SK-MEL-5 (cell line): ENCODE measurements around the gene SYT9. TPM values are rescaled to one million over a fixed set of nuclear protein-coding genes. Genes with fewer than 3 reads are reported as not detected.

Experiments used
- DNase-seq: peaks from one replicate; pipeline ENCODE4 v3.0.0-alpha.2; 2016; ENCODE audit warnings: low read depth, low spot score
- in situ Hi-C: cut with HindIII; loops from 2 replicates; pipeline ENCODE4 v1.10.0; 2016; ENCODE audit warnings: low sequenced_read_pairs, high pct_unique_total_duplicates, low pct_unique_long_range_greater_than_20kb
- total RNA-seq: library from RNA; depleted of rRNA; stranded (reverse); fragments of >200 nt; shearing (Covaris generic); gene quantifications from 2 replicates; pipeline ENCODE4 v1.2.3, GENCODE V29; 2014

The SYT9 gene
- total RNA-seq, 1 experiment from 2014 or later: 0.11 TPM

DNA sequence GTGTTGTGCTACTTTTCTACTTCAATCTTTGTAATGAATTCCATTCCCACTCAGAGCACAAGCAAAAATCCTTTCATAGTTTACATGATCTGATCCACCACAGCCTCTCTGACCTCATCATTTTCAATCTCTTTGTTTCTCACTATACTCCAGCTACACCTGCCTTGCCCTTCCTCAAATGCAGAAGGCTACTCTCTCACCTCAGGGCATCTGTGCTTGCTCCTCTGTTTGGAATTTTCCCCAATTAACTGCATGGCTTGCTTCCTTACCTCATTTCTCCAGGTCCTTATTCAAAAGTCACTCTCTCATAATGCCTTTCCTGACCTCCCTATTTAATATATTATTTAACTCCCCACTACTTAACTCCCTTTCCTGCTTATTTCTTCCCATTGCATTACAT, 133.0 kb downstream of the SYT9 start:
- in situ Hi-C loops: no loop called here
- DNase-seq: no peak

DNA sequence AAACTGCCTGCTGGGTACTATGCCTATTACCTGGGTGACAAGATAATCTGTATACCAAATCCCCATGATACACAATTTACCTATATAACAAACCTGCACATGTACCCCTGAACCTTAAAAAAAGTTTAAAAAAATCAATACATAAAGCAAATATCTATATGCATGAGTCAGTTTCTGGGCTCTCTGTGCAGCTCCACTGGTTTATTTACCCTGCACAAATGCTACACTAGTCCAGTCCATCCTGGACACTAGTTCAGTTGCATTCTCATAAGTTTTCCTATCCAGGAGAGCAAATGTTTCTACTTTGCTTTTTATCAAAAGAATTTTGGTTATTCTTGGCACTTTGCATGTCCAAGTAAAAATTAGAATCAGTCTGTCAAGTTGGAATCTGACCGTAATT, 133.8 kb downstream of the SYT9 start:
- in situ Hi-C loops: no loop called here
- no peak for DNase-seq

DNA sequence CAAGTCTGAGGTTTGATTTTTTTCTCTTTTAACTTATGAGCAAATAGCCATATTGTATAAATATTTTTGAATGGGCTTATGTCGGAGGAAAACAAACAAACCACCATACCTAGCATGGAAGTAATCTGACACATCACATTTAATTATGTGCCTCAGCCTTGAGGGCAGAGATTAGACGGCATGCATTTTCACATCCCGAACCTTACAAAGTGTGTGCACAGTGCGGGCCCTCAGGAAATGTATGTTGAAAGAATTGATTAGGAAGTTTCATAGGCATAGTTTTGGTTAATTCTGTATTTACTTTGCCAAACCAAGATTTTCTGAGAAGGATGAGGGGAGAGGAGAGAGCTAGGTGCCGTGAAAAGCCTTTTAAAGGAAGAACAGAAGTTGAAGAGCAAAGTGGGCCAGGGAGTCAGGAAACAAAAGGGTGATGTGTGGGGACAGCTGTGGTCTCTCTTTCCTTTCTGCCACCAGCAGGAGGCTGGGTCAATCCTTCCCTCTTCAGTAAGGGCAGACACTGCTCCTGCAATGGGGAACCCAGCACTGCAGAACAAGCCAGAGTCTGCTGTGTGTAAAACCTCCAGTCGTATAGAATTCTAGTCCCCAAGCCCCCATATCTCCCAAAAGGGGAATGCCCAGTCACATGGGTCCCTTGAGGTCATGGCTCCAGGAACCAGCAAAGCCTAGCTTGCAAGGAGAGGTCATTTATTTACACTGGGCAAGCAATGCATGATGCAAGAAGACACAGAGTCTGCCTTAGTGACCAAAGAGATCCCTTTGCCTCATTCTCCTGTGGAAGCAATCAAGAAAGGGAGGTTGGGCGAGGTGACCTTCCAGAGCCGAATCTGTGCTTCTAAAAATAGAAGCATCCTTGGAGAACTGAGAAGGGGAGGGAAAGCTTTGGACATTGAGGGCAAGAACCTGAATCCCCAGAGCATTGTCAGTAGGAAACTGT, 162.5 kb downstream of the SYT9 start:
- DNase-seq: no peak
- in situ Hi-C loops: no loop called here

DNA sequence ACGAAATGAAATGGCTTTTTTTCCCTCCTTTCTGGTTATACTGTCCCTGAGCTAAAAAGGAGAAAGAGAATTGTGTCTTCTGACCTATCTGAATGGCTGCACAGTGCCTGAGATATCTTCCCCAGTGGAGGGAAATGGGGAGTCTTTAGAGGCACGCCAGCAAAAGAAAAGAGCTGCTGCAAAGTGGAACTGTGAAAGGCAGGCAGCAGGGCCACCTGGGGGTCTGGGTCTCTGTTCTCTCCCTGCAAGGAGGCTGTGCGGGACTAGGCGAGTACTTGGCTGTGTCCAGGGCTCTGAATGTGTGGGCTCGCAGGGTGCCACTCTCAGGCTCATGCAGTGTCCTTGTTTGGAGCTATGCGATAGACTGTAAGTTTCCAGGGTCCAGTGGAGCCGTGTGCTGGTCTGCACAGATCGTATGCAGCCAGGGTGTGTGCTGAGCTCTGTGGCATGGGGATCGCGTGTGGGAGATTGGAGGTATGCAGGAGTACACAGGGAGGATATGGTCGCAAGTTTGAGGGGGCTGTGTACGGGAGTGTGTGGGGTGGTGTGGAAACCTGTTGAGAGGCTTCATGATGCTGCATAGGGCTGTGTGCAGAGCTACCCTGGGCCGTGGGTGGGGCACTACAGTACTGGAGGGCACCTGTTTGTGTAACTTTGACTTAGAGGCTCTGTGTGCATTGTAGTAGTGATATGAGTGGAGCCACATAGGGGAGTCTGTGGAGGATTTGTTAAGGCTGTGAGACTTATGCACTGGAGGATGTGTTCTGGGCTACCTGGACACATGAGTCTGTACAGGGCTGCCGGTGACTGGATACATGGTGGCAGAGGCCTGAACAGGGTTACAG, 163.5 kb downstream of the SYT9 start:
- DNase-seq: no peak
- in situ Hi-C loops: no loop called here

DNA sequence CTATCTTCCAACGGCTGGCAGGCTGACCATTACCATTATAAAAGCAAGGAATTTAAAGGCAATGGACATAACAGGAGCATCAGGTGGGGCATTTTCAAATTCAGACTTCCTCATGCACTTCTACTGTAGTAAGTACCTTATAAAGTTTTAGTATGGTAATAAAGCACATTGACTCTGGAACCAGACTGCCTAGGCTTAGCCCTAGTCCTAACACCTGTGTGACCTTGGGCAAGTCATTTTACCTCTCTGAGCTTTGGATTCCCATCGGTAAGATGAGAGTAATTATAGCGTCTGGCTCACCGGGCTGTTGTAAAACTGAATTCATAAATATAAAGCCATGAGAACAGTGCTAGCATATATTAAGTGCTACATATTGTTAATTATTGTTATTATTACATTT, 164.4 kb downstream of the SYT9 start:
- in situ Hi-C loops: no loop called here
- DNase-seq: no peak

DNA sequence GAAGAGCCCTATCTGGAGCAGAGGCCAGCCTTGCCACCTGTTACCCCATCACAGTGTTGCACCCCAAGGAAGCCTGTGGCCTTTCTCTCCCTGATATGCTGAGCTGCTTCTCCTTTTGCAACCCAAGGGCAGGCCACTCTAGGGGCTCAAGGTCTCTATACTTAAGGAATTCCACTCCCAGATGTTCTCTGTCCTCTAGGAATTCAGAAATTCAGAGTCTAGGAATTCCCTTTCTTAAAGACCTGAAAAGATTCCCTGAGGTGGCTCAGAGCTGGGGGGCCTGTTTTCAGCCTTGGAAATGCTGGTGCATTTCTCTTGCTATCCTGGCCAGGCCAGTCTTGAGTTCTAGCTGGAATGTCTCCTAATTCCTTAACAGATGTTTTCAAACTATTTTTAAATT, 165.6 kb downstream of the SYT9 start:
- DNase-seq: no peak
- in situ Hi-C loops: no loop called here

DNA sequence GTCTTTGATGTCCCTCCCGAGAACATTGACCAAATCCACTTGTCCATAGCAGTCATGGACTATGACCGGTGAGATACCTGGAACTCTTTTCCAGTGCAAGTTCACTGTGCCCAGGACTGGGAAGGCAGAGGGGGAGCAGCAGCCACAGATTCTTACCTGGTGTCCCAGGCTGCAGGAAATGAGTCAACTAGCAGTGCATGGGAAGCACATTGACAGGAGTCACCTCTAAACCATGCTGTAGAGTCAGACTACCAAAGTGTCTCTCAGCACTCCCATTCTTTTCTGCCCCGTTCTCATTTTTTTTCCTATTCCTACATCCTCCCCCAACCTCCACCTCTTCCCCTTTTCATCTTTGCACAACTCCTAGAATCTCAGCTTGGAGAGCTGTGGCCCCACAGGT, 166.4 kb downstream of the SYT9 start:
- in situ Hi-C loops: no loop called here
- no peak for DNase-seq

DNA sequence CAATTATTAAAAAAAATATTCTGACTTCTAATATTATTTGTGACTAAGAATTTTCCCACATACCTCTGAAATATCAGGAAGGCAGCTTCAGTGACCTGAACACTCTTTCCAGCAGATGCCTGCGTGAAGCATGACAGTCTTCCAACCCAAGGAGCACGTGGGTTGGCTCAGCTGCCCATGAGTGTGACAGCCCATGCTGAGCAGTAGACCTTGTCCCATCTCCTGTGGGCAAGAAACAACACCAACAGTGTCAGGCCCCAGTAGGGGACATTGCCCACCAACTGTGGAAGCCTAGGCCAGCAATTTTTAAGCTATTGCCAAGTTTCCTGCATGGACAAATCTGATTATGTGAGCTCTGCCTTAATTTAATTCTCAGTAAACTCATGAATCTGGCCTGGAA, 167.2 kb downstream of the SYT9 start:
- in situ Hi-C loops: no loop called here
- DNase-seq: no peak

DNA sequence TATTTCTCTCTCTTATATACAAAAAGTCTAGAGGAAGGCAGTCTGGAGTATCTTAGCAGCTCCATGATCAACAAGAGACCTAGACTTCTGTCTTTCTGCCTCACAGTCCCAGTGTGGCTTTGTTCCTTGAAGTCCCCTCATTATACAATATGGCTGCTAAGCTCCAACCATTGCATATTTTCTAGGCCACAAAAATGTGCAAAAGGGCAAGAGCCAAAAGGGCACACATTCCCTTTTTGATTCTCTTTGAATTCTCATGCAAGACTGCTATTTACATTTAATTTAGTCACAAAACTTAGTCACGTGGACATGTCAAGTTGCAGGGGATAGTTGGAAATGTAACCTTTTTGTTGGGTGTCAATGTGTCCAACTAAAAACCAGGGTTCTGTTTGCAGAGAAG, 169.4 kb downstream of the SYT9 start:
- in situ Hi-C loops: no loop called here
- no peak for DNase-seq

DNA sequence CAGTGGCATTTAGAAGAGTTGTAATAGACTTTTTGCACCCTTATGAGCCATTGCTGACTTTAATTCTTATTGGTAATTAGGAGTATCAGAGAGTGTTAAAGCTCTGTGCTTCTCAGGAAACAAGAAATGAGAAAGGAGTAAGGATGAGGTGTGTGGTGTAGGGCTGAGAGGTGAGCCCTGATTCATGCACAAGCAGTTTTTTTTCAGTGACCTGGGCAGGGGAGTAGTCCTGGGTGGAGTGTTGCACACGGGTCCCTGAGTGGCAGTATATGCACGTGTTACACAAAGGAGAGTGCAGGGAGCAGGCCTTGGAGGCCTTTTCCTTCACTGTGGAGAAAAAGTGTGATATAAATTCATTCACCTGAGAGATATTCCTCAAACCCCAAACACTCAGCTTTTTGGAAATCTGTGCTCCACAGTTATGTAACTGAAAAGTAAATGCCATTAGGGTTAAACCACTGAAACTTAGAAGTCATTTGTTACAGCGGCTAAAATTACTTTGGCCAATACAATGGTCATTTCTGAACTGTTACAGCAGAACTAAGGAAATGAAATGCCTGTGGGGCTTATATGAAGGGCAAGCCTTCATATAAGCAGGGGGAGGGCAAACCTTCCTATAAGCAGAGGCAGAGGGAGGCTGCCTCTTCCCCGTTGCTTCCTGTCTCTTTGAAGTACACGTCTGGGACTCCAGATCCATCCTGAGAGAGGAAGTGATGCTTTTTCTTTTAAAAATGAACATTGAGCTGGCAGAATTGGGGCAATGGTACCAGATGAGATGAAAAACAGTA, 171.0 kb downstream of the SYT9 start:
- DNase-seq: no peak

DNA sequence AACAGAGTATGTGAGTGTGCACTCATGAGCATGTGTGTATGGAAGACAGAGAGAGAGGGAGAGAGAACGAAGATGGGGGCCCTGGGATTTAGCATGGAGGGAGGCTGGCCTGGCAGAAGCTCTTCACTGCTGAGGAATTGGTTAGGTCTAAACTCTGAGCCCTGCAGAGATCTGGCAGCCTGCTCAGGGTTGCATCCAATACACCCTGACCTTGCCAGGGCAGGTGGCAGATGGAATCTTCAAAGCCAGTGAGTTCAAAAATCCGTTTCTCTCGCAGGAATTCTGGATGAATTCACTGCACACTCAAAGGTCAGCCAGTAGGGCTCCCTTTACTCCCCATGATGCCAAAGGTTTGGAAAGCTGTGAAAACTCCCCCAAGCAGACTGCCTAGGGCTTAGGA, 172.2 kb downstream of the SYT9 start:
- in situ Hi-C loops: no loop called here
- DNase-seq: no peak

More for the DNA sequence above, 171.0 kb downstream of the SYT9 start:
- in situ Hi-C loops: no loop called here

DNA sequence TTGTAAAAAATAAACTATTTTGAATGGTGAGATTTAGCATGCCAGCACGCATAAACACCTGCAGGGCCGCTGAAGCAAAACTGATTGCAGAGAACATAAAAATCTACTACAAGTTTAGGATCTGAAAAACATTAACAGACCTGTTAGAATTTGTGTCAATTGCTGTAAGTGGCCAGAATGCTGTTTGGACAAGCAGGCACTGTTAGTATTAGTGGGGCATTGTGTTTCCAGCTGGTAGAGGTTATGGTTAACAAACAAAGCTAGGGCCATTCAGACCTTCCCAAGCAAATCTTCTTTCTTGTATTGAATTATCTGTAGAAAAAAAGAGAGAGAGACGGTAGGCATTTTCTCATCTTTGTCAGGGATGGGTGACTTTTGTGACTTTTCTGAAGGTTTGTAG, 176.0 kb downstream of the SYT9 start:
- in situ Hi-C loops: no loop called here
- no peak for DNase-seq

DNA sequence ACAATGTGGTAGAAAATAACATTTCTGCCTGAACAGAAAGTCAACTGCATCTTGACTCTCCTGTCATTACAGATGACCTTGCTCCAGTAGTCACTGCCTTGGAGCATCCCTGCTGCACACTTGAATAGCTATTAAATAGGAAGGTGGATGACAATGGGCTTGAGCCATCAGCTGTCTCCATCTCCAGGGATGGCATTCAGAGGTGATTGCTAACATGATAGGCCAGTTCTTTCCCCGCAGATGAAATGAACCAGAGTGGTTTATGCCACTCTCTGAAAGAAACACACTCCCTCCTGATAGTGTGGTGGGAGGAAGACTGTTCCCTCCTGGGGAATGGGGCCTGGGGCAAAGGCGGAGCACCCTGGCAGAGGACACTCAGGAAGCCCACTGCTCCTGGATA, 176.5 kb downstream of the SYT9 start:
- no peak for DNase-seq
- in situ Hi-C loops: no loop called here

DNA sequence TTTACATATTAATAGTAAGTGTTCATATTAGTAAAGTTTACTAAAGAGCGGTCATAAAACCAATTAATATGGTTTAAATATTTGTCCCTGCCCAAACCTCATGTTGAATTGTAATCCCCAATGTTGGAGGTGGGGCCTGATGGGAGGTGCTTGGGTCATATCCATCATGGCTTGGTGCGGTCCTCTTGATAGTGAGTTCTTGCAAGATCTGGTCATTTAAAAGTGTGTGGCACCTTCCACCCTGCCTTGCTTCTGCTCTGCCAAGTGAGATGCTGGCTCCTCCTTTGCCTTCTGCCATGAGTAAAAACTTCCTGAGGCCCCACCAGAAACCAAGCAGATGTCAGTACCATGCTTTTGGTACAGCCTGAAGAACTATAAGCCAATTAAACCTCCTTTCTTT, 178.8 kb downstream of the SYT9 start:
- in situ Hi-C loops: no loop called here
- no peak for DNase-seq

DNA sequence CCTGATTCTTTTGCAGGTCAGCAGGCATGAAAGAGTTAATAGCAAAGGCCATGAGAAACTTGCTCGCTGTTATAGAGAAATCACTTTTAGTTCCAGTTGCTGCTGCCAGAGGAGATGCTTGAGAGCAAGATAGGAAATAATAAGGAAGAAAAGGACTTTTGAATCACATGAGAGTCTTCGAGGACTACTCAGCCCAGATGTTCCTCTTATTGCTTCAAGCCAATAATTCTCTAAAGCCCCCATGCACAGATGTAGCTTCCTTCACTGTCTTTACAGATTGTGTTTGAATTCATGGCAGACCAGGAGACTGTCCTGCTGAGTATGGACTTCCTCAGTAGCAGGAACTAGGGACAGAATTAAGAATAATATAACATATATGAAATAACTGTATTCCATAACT, 183.5 kb downstream of the SYT9 start:
- in situ Hi-C loops: no loop called here

DNA sequence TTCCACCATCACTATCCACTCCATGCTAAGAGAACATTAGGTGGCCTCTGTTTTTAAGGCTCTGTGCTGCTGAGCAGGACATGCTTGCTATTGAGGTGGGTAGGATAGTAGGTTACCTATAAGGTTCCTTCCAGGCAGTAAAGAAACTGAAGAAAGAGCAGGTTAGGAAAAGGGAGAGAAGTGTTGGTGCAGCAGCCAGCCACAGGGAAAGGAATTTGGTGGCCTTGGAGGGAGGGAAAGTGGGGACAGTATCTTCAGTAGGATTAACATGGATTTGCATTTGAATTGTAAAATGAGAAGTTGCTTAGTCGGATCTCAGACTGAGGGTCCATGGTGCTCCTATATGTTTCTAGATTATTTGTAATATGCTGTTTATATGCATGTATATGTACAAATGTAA, 184.4 kb downstream of the SYT9 start:
- in situ Hi-C loops: no loop called here
- DNase-seq: no peak

More for the DNA sequence above, 183.5 kb downstream of the SYT9 start:
- DNase-seq: no peak

DNA sequence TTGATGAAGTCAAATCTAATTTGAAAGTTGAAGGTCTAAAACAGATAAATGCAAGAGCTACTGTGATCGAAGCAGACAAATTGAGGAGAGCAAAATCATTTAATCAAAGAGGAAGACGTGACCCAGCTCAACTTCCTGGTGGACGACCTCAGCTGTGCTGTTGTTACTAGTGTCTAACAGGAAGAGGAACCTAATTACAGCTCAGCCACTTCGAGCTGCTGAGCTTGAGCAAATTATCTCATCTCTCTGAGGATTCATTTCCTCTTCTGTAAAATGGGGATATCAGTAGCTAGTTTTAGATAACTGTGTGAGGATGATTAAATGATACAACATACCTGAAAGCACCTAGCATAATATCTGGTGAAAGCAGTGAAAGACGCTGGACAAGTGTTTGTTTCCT, 185.0 kb downstream of the SYT9 start:
- DNase-seq: no peak
- in situ Hi-C loops: no loop called here

DNA sequence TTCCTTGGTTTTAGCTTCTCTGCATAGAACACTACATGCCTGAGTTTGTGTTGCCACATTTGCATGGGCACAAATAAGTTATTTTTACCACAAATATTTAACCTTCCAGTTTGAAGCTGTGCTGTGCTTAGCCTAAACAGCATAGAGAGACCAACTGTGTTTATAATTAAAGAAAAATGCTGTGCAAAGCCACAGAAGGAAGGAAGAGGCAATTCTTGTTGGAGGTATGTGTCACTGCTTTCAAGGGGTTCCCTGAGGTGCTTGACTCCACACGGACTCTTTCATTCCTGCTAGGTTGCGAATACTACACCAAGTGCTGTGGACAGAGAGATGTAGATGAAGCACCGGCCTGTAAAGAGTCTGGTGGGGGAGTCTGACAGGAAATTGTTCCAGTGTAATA, 186.0 kb downstream of the SYT9 start:
- in situ Hi-C loops: no loop called here
- DNase-seq: no peak
